Renal pelvis (tissue), 12 donors: ENCODE measurements around the gene ZNF66. TPM values are rescaled to one million over a fixed set of nuclear protein-coding genes. Genes with fewer than 3 reads are reported as not detected.
"Not testable (repeated sequence)": the region's sequence is repeated elsewhere in the genome, so short reads cannot be mapped to it uniquely, and the experiment has no call there.

Experiments used
- DNase-seq: peaks from one replicate; pipeline ENCODE4 v3.0.0-alpha.2; 2013
- long read RNA-seq, 16 experiments: transcript quantifications; one replicate each; lab custom pipeline, GENCODE V29; 2026
- polyA plus RNA-seq, 3 donors: library from polyadenylated mRNA; unstranded; fragments of 120-200 nt; gene quantifications; one replicate each; pipeline ENCODE4 v1.2.1, GENCODE V29; 2013; ENCODE audit not compliant: insufficient read length in 3 of 3

ZNF66 gene
- polyA plus RNA-seq: 1 to 10 TPM; 4.3 to 9.8 (median 7.7) TPM
- long read RNA-seq, donor 1, partial matches to known transcripts: 0 of 8 reads
- long read RNA-seq, donor 1, other reads (novel, unspliced or antisense): 8 of 8 reads
- long read RNA-seq, donor 2: 0 reads
- long read RNA-seq, donor 3, partial matches to known transcripts: 0 of 2 reads
- long read RNA-seq, donor 3, other reads (novel, unspliced or antisense): 0 of 2 reads
- long read RNA-seq, donor 4: 0 reads
- long read RNA-seq, donor 5: 0 reads
- long read RNA-seq, donor 6, partial matches to known transcripts: 0 of 3 reads
- long read RNA-seq, donor 6, other reads (novel, unspliced or antisense): 0 of 3 reads
- long read RNA-seq, donor 7, partial matches to known transcripts: 0 of 4 reads
- long read RNA-seq, donor 7, other reads (novel, unspliced or antisense): 0 of 4 reads
- long read RNA-seq, donor 8: 0 reads
- long read RNA-seq, donor 9, partial matches to known transcripts: 0 of 1 reads
- long read RNA-seq, donor 9, other reads (novel, unspliced or antisense): 0 of 1 reads
- long read RNA-seq, donor 10, partial matches to known transcripts: 6 of 9 reads
- long read RNA-seq, donor 10, other reads (novel, unspliced or antisense): 0 of 9 reads
- long read RNA-seq, donor 11, partial matches to known transcripts: 0 of 1 reads
- long read RNA-seq, donor 11, other reads (novel, unspliced or antisense): 0 of 1 reads
- long read RNA-seq, donor 12: 0 reads
- long read RNA-seq, donor 13, partial matches to known transcripts: 0 of 2 reads
- long read RNA-seq, donor 13, other reads (novel, unspliced or antisense): 0 of 2 reads
- long read RNA-seq, donor 14: 0 reads
- long read RNA-seq, donor 15: 0 reads
- long read RNA-seq, donor 16, partial matches to known transcripts: 8 of 9 reads
- long read RNA-seq, donor 16, other reads (novel, unspliced or antisense): 0 of 9 reads

DNA sequence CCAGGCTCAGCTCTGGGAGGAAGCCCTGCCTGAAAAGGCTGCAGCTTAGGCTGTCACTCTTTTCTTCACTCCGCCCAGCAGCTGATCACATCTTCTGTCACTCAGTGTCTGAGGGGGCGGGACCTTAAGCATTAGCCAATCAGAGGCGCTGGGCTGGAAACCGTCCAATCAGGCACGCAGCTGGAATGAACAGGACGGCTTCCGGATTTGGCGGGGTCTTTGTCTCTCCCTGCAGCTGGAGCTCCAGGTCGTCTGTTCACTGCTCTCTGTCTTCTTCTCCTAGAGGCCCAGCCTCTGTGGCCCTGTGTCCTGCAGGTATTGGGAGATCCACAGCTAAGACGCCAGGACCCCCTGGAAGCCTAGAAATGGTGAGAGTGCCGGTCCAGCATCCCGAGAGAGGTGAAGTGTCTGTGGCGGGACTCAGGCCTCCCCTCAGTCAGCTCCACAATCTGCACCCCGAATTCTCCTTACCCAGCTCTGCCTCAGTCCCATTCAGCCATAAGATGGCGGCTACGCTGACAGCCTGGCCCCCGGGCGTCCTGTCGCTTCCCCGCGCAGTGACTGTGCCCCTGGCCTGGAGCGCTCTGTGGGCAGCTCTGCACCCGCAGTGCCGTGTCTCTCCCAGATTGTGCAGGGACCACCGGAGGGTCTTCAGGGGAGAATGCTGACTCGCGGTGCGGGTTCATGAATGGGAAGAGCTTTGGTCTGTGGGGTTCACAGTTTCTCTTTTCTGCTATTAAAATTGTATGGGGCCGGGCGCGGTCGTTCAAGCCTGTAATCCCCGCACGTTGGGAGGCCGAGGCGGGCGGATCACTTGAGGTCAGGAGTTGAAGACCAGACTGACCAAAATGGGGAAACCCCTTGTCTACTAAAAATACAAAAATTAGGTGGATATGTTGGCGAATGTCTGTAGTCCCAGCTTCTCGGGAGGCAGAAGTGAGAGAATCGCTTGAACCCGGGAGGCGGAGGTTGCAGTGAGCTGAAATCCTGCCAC is at the start of gene ZNF66:
Gene ZNF66, plus strand, starts transcription at position 222 of the 994 bp plus-strand sequence. Its CDS starts 144 bp downstream, at position 366.
- DNase-seq: peak; percentile 98

DNA sequence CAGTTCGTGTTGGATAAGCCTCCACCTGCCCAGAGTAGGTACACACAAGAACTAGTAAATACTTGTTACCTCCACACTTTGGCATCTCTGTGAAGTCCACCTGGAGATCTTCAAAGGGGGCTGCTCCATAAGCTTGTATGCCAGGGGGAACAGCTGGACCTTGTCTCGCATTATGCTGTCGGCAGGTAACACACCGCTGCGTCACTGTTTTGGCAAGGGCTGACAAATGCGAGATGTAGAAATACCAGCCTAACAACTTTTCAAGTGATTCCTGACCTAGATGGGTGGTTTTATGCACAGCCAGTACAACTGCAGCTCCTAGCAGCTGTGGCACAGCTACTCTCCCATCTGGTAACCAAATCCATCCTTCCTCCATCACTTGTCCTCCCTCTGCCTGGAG is 25.9 kb upstream of the ZNF66 start:
- DNase-seq: peak; percentile 30

GRCh38 chr19:20752291-20752690 is 23.8 kb upstream of the ZNF66 start:
- not testable (repeated sequence) for DNase-seq

DNA sequence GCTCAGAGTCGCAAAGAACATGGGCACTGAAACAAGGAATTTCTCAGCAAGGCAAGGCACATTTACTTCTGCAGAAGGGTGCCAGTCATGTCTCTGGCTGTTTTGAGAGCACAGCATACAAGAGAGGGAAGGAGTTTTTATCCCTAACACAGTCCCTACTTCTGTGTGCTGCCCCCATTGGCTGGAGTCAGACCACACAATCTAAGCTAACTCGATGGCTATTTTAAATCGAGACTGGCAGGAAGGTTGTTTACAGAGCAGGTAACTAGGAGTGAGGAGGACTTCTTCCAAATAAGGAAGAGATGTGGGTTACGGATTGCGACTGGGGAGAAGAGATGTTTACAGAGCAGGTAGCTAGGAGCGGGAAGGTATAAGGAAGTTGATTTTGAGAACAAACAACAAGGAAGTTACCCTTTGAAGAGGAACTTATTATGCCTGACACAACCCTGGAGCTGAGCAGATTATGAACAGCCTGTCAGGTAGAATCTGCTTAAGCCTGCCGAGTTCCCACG is 6.8 kb upstream of the ZNF66 start:
- not testable (repeated sequence) for DNase-seq

DNA sequence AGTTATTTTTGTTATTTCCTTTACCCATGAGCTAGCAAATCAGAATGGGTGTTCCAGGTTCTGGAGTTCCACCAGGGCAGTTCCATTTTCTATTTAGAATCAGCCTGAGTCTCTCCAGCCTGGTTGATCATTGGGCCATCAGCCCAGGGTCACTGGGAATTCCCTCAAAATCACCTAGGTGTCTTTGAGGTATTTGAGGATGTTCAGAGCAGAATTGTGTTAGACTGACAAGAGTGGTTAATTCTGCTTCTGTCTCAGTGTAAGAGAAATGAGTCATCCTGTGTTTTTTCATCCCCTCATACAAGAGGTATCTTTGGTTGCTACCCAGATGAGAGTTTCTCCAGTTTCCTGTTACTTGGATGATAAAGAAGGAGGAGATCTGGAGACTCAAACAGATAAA is 11.7 kb downstream of the ZNF66 start:
- DNase-seq: no peak

DNA sequence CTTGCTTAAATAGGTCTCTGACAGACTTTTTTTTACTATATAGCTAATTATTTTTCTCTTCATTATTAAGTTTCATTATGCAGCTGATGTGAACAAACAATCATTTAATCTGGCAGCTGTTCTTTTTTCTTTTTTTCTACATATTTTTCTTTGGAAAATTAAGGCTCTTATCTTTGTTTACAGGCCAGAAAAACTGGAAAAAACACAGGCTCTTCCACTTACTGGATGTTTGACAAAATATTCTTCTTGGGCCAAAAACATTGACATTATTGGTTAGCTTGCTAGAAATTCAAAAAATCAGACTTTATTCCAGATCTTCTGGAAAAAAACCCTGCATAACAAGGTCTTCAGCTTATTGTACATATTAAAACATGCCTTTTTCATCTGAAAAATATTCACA is 15.7 kb downstream of the ZNF66 start:
- no peak for DNase-seq

GRCh38 chr19:20806311-20807262 is 30.5 kb downstream of the ZNF66 start:
- DNase-seq: not testable (repeated sequence)

DNA sequence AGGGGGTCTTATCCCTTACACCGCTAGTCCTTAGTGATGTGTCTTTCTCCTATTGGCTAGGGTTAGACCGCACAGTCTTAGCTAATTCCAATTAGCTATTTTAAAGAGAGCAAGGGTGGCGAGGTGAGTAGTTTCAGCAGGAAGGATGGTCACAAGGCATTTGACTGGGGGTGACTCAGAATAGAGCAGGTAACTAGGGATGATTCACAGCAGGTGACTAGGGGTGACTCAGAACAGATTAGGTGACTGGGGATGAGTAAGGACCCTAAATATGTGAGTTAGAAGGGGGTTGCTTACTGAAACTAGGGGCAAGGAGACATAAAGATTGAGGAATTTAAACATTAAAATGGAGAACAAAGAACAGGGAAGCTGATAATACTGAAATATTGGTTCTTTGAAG is 64.3 kb downstream of the ZNF66 start:
- DNase-seq: no peak

Other genes with a start within 250 kb of the ZNF66 start
- 10 to 100 TPM; 28.2 to 41.7 (median 38.0) TPM for gene ZNF737, start 210.5 kb upstream of the ZNF66 start, polyA plus RNA-seq
- gene ZNF626, start 114.7 kb upstream of the ZNF66 start, polyA plus RNA-seq: 10 to 100 TPM; 19.9 to 27.9 (median 23.2) TPM
- 10 to 100 TPM; 16.4 to 18.7 (median 17.7) TPM for gene ZNF85, start 146.9 kb downstream of the ZNF66 start, polyA plus RNA-seq
- gene ZNF430, start 244.4 kb downstream of the ZNF66 start, polyA plus RNA-seq: 10 to 100 TPM in 2 of 3 donors, 1 to 10 TPM in 1; 8.1 to 11.0 (median 10.6) TPM